ENCODE data around the gene XYLT1.

The XYLT1 gene

DNA sequence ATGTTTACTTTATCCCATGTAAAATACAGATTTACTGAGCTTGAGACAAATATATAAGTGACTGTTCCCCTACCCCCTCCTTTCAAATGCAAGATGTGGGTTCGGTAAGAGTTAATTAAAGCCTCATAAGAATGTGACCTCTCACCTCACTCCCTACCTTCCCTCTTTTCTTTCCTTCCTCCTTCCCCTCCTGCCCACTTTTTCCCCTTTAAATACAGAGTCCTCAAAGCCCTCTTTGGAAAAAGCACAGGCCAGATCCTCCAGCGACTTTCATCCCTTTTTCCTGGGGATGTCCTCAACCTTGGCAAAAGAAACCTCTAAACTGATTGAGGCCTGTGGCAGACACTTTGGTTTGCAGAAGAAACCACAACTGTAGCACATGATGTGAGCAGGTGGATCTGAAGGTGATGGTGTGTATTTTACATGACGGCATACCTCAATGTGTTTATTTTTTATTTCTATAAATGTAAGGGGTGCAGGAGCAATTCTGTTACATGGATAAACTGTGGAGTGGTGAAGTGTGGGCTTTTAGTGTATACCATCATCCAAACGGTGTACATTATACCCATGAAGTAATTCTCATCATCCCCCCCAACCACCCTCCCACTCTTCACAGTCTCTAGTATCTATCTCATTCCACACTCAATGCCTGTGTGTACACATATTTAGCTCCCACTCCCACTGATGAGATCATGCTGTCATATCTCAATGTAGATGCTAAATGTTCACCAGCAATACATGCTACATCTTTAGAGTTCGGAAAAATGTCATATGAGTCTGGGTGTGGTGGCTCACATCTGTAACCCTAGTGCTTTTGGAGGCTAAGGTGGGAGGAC is 77.7 kb downstream of the XYLT1 start:
- no peak for DNase-seq

DNA sequence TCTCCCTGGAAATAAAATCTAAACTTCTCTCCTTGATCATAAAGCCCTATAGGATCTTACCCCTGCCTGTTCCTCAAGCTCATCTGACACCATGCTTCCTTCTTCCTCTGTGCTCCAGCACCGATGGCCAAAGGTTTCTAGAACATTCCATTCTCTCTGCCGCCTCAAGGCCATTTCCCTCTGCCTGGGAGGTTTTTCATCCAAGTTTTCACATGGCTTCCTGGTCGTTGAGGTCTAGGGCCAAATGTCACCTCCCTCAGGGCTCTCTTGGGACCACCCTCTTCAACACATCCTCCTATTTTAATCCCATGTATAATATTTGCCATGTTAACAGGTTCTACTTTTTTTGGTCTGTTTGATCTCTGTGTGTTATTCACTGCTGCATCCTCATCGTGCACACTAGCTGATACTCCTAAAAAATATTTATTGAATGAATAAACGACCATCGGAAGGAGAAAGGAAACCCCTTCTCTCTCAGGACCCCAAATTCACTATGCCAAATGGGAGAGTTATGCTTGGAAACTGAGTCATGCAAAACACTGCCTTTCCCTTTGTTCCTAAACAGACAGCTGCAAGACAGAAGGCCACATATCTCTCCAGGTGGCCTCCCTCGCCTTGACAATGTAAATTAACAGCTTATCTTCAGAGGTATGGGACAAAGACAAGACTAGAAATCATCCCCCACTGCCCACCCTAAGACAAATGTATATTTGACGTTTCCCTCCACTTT is 78.5 kb downstream of the XYLT1 start:
- no peak for DNase-seq

- no peak for DNase-seq
Measured at GRCh38 chr16:17391715-17392114, 79.0 kb downstream of the XYLT1 start.

DNA sequence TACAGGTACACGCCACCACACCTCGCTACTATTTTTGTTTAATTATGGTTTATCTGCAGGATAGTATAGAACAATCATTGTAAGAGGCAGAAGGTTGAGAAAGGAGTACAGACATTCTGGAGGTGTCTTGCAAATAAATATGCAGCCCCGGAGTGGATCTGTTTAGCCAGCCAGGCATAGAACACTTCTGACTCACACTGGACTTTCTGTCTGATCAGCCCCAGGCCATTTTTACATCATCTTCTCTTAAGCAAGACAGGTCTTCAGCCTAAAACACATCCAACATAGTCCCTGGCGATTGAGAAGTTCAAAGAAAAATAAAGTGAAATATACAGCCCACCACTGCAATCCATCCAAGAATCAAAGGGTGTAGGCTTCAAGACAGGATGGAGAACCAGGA is 81.4 kb downstream of the XYLT1 start:
- DNase-seq = no peak

DNA sequence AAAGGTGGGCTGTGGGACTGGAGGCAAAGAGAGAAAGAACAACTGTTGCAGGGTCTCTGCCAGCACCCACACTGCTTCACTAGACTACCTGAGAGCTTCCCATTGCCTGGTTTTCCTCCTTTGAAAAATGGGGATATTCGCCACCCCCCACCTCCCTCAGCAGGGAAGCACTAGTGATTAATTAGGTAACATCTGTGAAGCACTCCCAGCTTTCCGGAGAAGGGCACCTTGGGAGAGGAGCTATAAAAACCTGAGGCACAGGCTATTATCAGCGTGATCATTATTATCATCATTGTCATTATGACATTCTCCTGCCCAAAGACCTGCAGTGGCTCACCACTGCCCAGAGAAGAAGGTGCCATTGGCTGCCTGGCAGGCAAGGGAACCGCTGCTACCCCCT is 83.5 kb downstream of the XYLT1 start:
- DNase-seq = no peak

DNA sequence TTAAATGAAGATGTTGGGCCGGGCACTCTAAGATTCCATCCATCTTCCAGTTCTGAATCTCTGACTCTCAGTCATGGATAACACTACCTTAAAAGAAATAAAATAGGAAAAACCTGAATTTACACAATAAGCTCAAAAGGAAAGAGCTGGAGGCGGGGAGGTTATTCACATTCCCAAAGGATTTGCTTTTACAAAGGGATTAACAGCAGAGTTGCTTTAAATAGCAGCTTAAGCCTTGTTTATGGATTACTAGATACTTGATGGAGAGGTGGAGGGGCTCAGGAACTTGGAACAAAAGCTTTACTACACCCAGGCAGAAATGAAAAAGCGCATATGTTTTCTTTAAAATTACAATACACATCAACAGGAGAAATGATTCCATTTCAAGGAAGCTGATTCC is 84.5 kb downstream of the XYLT1 start:
- DNase-seq = no peak

DNA sequence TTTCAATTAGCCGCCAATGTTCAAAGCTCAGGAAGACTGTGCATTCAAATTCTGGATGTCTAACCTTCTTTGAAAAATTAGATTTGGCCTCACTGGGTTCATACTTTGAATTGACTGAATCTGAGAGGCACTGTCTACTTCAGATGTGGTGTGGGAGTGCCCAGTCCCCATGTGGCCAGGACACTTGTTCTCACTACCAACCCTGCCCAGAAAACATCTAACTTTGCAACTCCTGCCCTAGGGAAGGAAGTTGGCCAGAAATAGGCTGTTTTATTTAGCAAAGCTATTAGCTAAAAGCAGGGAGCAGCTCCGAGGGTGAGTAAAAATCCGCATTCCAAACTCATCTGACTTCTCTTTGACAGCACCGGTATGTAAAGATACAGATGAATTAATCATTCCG is 86.3 kb downstream of the XYLT1 start:
- no peak for DNase-seq

DNA sequence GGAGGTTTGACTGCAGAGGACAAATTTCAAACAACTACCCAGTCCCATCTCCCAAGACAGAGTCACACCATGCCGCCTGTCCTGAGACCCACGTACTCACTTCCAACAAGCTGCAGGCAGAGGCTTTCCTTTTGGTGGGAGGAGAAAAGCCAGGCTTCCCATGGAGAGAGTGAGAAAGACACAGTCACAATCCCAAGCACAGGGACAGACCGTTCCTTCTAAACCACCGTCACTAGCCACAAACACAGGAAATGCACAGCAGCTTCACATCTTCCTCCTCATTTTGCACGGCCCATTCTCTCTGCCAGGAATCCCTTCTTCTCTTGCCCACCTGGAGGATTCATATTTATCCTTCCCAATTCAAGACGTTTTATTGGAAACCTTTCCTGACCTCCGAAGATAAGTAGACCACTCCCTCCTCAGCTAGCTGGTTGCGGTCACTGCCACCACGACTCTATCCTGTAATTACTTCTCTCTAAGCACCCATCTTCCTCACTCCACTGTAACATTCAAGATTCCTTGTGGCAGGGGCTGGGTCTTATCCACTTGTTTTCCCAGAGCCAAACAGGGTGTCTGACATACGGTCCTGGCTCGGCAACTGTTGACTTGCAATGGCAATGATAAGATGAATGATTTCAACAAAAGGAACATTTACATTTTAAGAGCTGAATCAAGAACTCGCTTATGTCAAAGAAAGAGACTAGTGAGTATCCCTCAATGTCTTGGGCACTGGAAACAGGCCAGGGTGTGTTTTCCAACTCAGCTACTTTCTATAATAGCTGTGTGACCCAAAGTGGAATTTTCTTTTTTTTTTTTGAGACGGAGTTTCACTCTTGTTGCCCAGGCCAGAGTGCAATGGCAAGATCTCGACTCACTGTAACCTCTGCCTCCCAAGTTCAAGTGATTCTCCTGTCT is 87.6 kb downstream of the XYLT1 start:
- DNase-seq = no peak

DNA sequence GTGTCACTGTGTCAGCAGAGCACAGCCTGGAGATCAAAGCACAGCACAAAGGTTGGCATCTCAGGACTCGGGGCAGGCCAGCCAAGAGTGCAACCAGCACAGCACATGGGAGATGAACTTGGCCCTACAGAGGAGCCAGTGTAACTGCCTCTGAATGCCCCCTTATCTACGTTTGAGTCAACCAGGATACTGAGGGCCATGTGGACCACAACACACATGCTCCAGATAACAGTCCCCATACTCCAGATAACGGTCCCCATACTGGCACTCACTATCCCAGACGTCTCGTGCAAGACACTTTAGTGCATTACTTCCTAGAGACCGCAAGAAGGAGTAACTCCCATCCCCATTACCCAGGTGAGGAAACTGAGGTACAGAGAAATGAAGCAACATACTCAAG is 88.2 kb downstream of the XYLT1 start:
- no peak for DNase-seq

GRCh38 chr16:17381784-17382183 is 89.0 kb downstream of the XYLT1 start:
- DNase-seq = no peak

DNA sequence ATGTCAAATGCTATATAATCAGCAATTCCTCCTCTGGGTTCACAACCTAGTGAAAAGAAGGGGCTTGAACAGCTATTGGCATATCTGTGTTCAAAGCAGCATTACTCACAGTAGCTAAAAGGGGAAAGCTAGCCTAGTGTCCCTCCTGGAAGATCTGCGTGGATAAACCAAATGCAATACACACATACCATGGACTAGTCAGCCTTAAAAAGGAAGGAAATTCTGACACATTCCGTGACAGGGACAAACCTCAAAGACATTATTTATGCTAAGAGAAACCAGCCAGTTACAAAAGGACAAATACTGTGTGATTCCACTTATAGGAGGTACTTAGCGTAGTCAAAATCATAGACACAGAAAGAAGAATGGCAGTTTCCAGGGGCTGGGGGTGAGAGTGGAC is 90.1 kb downstream of the XYLT1 start:
- no peak for DNase-seq

DNA sequence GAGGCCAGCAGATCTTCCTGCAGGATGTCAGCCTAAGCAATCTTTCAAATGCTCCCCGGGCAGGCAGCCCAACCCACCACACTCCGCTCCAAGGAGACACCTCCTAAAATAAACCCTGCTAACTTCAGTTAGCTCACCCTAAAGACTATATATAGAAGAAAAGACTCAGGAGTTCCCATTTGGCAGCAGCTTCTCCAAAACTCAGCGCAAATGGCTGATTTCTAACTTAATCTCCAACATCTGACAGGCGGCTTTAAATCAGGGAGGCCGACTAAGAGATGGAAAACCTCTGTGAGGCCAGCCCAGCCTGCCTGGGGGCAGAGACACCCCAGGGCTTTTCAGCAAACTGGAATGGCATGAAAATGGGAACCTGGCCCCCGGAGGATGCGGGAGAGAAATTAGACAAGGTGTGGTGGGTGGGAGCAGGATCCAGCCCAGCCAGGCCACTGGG is 91.6 kb downstream of the XYLT1 start:
- DNase-seq = no peak

DNA sequence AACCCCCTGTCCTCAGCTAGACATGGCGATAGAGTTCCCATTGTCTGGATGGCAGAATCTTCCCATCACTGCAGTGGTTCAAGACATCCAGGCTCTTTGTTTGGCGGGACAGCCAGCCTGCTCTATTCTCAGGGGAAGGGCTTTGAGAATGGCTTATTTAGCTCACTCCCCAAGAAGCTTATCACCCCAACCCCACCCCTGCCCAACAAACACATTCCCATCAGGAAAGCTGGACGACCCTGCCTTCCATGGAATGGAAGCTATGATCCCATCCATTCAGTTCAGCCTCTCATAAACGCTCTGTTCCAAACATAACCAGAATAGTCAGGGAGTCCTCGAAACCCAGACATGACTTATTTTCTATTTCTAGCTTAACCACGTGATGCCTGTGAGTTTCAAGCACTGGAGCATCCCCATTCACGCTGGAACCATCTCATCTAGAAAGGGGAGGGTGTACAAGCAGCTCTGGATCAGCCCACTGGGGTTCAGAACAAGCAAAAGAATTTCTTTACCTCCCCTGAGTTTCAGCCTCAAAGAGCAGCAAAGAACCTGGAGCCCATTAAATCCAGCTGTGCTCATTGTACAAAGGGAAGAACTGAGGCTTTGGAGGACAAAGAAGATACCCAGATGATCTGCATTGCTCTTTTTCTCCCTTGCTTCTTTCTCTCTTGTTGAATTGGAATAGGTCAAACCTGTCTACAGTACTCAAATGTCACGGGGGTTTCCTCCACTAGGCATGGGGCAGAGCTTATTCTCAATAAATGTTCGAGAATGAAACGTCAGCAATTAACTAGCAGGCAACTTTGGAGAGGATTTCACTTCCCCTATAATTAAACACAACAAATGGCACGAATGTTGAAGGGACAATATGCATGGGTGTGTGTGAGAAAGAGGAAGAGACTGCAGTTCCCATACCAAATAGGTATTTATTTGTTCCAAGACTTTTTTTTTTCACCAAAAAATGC is 93.1 kb downstream of the XYLT1 start:
- DNase-seq = no peak

DNA sequence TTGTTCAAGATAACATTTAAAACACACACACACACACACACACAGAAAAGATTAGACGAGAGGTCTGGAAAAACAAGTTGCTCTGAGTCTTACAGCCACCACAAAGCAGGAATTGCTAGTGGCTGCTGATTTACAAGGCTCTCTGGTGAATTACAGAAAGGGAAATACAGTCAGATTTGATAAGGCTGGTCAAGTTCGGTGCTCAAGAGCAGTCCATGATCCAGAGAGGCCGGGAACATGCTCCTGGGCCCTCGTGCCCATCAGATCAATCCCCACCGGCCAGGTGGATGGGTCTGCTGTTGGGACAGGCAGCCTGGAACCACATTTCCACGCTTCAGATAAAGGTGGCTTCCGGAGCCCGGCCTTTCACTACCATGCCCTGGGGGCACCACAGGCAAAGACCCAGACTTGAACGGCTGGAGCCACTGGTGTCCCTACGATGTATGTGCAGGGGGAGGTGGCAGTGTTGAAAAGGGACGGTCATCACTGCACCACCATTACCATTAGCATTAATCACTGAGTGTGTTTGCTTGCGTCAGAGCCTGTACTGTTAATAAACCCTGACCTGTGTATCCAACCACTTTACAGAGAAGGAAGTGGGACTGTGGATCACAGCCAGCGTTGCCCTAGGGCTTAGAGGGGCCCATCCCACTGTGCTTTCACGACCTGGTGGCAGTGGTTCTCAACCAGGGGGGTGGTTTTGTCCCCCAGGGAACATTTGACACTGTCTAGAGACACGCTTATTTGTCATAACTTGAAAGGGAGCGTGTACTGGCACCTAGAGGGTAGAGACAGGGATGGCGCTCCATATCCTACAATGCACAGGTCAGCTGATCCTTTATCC is 95.1 kb downstream of the XYLT1 start:
- no peak for DNase-seq

GRCh38 chr16:17374668-17375255 is 96.0 kb downstream of the XYLT1 start:
- no peak for DNase-seq

- no peak for DNase-seq
Measured at GRCh38 chr16:17373533-17373932, 97.2 kb downstream of the XYLT1 start.

DNA sequence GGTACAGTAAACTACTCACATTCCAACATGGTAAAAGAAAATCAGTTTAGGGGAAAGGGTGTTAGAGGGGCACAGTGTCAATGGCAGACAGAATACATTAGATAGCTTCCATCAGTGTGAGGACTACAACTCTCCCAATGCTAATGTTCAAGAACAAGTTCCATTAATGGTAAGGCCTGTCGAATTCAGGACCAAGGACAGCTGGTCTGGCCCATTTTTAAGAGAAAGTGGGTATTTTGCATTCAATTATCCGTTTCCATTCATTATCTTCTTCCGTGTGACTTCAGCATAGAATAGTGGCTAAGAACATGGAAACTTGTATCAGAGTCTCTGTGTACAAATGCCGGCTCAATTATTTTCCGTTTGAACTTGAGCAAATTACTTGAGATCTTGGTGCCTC is 98.4 kb downstream of the XYLT1 start:
- no peak for DNase-seq

DNA sequence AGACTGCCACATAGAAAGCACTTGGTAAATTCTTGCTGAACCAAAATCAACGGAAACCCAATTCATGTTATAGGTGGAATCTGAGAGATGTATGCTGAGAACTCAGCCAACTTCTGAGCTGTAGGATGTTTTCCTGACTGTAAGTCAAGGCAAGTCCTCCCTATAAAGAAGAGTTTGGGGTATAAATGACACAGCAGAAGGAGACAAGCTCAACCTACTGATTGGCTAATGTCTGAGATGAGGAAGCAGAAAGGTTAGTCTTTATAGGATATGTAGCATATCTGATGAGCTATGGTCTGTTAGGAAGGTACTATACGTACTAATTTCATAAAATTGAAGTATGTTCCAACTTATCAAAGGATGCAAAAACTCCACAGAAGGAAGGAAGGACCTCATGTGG is 99.5 kb downstream of the XYLT1 start:
- DNase-seq = no peak

DNA sequence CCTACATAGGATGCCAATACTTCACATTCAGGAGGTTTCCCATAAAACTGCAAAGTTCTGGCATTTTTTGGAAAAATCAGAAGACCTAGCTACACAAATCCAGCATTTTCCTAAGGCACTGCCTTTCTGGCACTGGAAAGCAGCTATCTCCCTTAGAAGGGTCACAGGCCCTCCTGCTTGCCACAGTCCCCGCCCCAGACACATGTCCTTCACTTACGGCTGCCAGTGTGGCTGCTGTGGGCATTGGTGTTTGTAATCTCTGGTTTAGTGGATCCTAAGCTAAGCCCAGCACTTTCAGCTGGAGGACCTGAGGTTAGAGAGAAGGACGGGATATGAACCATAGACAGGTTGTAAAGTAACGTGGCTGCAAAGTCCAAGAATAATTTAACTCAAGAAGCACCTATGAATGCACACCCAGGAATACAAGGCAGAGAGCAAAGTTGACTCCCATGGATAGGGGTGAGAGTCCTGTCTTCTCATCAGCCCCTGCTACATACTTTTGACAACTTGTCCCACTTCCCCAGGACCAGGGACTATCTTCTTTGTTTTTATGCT is 100.0 kb downstream of the XYLT1 start:
- DNase-seq = no peak

GRCh38 chr16:17370223-17370707 is 100.5 kb downstream of the XYLT1 start:
- no peak for DNase-seq

Data from activated effector memory CD4-positive, alpha-beta T cell treated with anti-CD3 and anti-CD28 coated beads, Interleukin-2, amount 50 U/mL, for 16 hours (primary cell).